HUES6 (cell line): Measurements from ENCODE around the gene TMEM74B.

Source experiments
- H3K27ac ChIP-seq: 2 replicates; pipeline ENCODE4 v1.7.0; 2013; ENCODE audit warnings: low read depth, mild to moderate bottlenecking, low read length, inconsistent platforms
- H3K27me3 ChIP-seq: 2 replicates; pipeline ENCODE4 v1.6.1; 2013; ENCODE audit warnings: low read length; ENCODE audit not compliant: control insufficient read depth, insufficient read depth
- H3K36me3 ChIP-seq: 2 replicates; pipeline ENCODE4 v1.6.1; 2013; ENCODE audit warnings: low read length; ENCODE audit not compliant: control insufficient read depth, insufficient read depth
- H3K4me1 ChIP-seq: 2 replicates; pipeline ENCODE4 v1.6.1; 2013; ENCODE audit warnings: low read length; ENCODE audit not compliant: control insufficient read depth, insufficient read depth
- H3K4me3 ChIP-seq: 2 replicates; pipeline ENCODE4 v1.5.1; 2013; ENCODE audit warnings: low read depth, low read length
- H3K9ac ChIP-seq: one replicate; pipeline ENCODE4 v1.6.1; 2013; ENCODE audit warnings: mild to moderate bottlenecking, low read length
- H3K9me3 ChIP-seq: 2 replicates; pipeline ENCODE4 v1.6.1; 2013; ENCODE audit warnings: low read depth, low read length; ENCODE audit not compliant: control insufficient read depth, insufficient read depth

TMEM74B gene

DNA sequence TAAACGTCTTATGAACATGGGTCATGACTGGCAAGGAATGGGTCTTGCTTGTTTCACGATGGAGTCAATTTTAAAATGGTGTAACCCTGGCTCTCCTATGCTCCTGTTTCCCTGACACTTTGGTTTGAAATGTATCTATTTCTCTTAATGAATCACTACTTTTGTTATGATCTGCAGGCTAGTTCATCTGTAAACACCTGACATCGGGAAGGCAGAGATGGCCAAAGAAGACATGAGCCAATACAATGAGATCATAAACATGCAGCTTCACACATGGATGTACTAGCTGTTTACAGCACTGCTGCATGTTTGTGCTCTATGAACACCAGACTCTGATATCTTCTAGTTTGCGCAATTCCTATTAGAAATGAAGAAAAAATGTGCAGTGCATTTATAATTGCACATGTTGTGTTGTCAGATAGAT lies 30.1 kb upstream of the TMEM74B start:
- H3K27me3 ChIP-seq = peaks cover 8% of the 10 kb centered on the region; the same call in 1 of the 2 replicates
- H3K9ac ChIP-seq = no peak overlapping the region
- no peak overlapping the region for H3K4me3 ChIP-seq
- no peak overlapping the region for H3K27ac ChIP-seq
- H3K9me3 ChIP-seq = 0 out of 2 replicates have a peak, but pooled peaks cover 4% of the 10 kb centered on the region
- H3K36me3 ChIP-seq = no peaks in the 10 kb centered on the region
- H3K4me1 ChIP-seq = peaks cover 19% of the 10 kb centered on the region

DNA sequence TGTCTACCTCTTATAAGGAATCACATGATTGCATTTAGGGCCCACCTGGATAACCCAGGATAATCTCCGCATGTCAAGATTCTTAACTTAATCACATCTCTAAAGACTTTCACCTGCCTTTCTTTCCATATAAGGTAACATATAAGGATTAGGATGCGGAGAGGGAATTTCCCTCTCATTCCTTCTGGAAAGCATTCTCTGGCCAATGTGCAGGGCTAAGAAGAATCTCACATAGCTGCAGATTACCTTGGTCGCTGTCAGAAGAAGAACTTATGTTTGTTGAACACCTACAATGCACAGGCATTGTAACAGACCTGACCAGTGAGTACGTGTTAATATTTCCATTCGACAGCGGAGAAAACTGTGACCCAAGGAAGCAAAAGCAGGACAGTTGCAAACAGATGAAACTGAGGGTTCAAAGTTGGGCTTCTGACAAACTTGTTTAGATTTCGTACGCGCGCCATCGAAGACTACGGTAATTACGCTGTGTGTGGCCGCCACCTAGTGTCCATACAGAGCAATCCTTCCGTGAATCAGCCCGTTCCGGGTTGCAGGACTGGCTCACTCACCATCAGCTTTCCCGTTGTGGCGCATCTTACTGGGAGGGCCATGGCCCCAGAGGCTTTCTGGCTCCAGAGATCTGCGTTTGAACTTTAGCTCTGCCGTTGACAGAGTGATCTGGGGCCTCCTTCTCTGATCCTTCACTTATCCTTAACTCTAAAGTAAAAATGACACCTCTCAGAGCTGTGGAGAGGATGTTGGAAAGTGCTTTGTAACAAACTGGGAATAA lies 28.0 kb upstream of the TMEM74B start:
- H3K9ac ChIP-seq = peak overlapping the region; percentile 14

DNA sequence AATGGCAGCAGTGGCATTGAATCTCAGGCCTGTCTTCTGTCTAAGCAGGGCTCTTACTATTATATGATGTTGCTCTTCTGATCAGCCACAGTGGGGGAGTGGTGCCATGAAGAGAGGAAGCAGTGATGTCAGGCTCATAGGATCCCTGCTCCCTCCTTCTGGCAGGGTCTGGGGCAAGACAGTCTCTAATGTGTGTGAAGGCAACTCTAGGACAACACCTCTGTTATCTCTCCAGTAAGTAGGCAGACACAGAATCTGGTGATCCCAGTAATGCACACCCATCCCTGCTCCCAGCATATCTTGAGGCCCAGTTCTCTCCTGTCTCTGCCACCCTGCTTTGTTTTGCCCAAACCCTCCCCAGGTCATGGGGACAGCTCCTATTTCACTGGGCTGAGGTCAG lies 27.2 kb upstream of the TMEM74B start:
- Histone ChIP-seq H3K36me3 (no peaks in the 10 kb centered on the region), H3K9ac (peak overlapping the region; percentile 14), H3K27ac (no peak overlapping the region), H3K27me3 (peaks cover 8% of the 10 kb centered on the region), H3K9me3 (0 out of 2 replicates have a peak, but pooled peaks cover 4% of the 10 kb centered on the region), H3K4me3 (no peak overlapping the region), H3K4me1 (peaks cover 19% of the 10 kb centered on the region)

More for the DNA sequence above, 28.0 kb upstream of the TMEM74B start:
- Histone ChIP-seq H3K4me1 (peaks cover 19% of the 10 kb centered on the region), H3K27me3 (peaks cover 8% of the 10 kb centered on the region), H3K27ac (no peak overlapping the region), H3K9me3 (0 out of 2 replicates have a peak, but pooled peaks cover 4% of the 10 kb centered on the region), H3K4me3 (no peak overlapping the region), H3K36me3 (no peaks in the 10 kb centered on the region)

DNA sequence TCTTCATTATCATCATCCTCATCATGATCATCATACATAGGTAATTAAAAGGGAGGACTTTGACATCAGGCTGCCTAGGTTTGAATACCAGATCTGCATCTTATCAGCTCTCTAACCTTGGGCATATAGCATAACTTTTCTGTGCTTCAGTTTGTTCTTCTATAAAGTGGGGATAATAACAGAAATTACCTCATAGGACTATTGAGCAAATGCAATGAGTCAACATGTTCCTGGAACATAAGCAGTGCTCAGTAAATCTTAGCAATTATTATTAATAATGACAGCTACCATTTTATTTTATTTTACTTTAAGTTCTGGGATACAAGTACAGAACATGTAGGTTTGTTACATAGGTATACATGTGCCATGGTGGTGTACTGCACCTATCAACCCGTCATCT lies 25.7 kb upstream of the TMEM74B start:
- Histone ChIP-seq H3K4me3 (no peak overlapping the region), H3K27ac (no peak overlapping the region)

DNA sequence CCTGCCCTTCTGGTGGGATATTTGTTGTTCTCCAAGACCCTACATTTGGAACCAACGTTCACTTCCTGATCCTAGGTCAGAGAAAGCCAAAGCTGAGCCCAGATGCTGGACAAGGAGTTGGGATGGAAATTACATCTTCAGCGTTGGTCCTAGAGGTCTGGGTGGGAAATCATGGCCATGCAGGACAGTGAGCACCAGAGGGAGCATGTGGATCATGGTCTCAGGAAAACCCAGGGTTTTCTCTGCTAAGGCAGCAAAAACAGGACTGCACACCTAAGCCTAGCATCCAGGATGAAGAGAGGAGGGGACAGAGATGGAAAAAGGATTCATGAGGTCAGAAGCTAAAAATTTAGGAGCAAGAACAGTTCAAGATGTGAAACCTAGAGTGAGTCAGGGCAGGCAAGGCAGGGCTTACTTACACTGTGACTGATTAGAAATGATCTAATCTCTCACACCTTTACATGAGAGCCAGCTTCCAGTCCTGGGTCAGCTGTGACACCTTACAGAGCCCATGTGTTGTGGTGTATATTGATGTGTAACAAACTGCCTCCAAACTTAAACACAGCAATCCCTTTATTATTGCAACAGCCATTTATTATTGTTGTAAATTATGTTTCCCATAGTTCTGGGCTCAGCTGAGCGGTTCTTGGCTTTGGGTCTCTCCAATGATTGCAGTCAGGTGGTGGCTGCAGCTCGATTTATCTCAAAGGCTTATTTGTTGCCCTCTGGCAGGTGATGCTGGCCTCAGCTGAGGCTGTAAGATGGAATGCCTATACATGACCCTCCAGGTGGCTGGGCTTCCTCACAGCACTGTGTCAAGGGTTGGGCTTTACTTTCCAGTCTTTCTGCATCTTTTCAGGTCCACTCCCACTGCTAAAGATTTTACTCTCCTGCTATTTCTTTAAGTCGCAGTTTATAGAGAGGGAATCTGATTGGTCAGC lies 24.9 kb upstream of the TMEM74B start:
- Histone ChIP-seq H3K36me3 (no peaks in the 10 kb centered on the region), H3K9ac (no peak overlapping the region), H3K4me3 (no peak overlapping the region), H3K9me3 (no peaks in the 10 kb centered on the region), H3K27me3 (peaks cover 8% of the 10 kb centered on the region), H3K27ac (no peak overlapping the region), H3K4me1 (peaks cover 8% of the 10 kb centered on the region)

More for the DNA sequence above, 25.7 kb upstream of the TMEM74B start:
- Histone ChIP-seq H3K4me1 (peaks cover 9% of the 10 kb centered on the region), H3K9me3 (no peaks in the 10 kb centered on the region), H3K27me3 (peaks cover 8% of the 10 kb centered on the region), H3K36me3 (no peaks in the 10 kb centered on the region), H3K9ac (no peak overlapping the region)

DNA sequence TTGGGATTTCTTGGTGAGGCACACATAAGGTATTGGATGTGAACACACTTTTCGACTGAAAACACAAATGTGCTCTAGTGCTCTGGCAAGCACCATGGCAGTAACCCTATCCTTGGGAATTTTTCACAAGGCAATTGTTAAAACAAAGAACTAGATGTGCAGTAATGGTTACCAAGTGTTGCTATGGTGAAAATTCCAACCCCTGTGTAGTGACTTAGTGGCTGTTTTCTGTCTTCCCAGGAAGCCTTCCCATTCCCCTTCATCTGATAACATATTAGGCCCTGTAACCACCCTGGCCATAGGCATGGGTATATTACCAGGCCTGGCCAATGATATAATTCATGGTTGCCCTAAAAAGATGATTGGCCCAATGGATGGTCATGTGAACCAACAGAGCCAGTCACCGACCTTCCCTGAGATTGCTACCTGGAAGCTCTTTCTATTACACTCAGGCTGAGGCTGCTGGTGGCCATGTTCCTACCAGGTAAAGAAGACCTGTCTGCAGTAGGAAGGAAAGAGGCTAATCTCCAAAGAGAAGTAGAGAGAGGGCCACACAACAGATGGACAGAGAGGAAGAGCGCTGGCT lies 22.6 kb upstream of the TMEM74B start:
- H3K27ac ChIP-seq = no peak overlapping the region
- no peak overlapping the region for H3K4me3 ChIP-seq
- H3K4me1 ChIP-seq = peaks cover 3% of the 10 kb centered on the region
- no peaks in the 10 kb centered on the region for H3K36me3 ChIP-seq
- peaks cover 3% of the 10 kb centered on the region for H3K27me3 ChIP-seq
- no peak overlapping the region for H3K9ac ChIP-seq
- H3K9me3 ChIP-seq = no peaks in the 10 kb centered on the region

DNA sequence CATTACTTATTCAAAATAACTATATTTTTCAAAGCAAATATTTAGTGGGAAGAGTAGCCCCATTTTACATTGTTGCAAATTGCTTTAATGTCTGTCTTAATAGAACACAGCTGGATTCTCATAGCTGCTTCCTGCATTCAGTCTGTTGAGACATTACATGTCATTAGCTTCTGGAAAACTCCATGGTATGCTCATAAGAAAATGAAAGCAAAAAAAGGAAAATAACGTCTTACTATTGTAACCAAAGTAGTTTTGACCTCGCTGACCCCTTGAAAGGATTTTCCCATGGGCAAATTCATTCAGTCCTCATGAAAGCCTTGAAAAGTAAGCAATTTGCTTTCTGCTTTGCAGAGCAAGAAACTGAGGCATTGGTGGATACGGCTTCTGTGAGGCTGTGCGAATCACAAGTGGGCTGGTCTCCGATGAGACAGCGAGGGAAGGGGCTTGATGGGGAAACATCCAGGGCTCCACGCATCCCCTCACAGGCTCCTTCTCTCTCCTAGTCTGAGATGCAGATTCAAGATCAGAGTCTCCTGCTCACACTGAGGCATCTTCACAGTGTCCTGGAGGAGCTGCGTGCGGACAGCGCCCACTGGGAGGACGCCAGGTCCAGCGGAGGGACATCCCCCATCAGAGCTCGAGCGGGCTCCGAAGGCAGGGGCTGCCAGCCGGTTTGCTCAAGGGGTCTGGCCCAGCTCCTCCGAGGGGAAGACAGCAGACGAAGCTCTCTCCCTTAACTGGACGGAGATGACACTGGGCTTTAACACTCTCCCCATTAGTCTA lies 21.8 kb upstream of the TMEM74B start:
- H3K27me3 ChIP-seq = no peaks in the 10 kb centered on the region; the same call in 1 of the 2 replicates
- no peaks in the 10 kb centered on the region for H3K9me3 ChIP-seq
- no peak overlapping the region for H3K27ac ChIP-seq
- no peak overlapping the region for H3K4me3 ChIP-seq
- no peak overlapping the region for H3K9ac ChIP-seq
- H3K4me1 ChIP-seq = no peaks in the 10 kb centered on the region
- no peaks in the 10 kb centered on the region for H3K36me3 ChIP-seq

DNA sequence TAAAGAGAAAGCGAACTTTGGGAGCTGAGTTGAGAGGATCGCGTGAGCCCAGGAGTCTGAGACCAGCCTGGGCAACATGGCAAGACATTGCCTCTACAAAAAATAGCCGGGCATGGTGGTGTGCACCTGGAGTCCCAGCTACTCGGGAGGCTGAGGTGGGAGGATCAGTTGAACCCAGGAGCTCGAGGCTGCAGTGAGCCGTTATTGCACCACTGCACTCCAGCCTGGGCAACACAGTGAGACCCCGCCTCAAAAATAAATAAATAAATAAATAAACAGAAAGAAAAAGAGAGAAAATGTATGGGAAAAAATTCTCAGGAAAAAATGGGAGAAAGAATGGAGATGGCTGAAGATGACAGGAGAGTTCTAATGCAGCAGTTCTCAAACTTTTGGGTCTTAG lies 21.0 kb upstream of the TMEM74B start:
- H3K9ac ChIP-seq = no peak overlapping the region
- no peaks in the 10 kb centered on the region; the same call in 1 of the 2 replicates for H3K27me3 ChIP-seq
- no peaks in the 10 kb centered on the region for H3K36me3 ChIP-seq
- H3K27ac ChIP-seq = no peak overlapping the region
- H3K4me3 ChIP-seq = no peak overlapping the region
- H3K4me1 ChIP-seq = no peaks in the 10 kb centered on the region
- H3K9me3 ChIP-seq = no peaks in the 10 kb centered on the region

DNA sequence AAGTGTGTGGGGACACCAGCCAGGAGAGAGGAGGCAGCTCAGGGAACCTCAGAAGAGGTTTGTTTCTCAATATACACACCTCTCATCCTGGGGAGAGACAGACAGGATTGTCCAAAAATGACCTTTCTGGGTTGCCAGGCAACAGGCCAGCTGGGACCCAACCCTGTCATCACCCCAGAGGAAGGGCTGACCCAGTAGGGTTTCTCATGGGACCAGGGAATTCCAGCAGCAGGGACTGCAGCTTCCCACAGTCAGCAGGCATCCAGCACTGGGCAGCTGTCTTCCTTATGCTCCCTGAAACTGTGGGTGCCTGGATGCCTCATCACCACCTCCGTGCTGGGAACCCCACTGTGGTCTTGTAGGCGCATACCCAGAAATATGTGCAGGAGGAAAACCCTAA lies 19.8 kb upstream of the TMEM74B start:
- Histone ChIP-seq H3K4me1 (no peaks in the 10 kb centered on the region), H3K27me3 (no peaks in the 10 kb centered on the region; the same call in 1 of the 2 replicates)

DNA sequence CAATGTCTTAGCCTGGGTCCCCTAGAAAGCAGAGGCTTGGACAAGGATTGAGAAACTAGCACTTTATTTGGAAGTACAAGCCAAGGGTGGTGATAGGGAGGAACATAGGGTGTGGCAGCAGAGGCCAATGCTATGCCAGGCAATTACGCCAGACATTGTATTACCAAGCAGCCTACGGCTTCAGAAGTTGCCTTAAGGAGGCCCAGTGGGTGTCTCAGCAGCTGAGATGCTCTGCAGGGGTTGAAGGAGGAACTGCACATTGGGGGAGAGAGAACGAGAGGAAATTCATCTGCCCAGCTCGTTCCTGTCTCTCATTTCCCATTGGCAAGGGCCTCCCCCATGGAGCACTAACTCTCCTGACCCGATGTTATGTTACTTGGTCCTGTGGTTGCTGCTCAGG lies 19.3 kb upstream of the TMEM74B start:
- Histone ChIP-seq H3K27me3 (no peaks in the 10 kb centered on the region; the same call in 1 of the 2 replicates), H3K36me3 (no peaks in the 10 kb centered on the region)

More for the DNA sequence above, 19.8 kb upstream of the TMEM74B start:
- Histone ChIP-seq H3K4me3 (no peak overlapping the region), H3K9ac (no peak overlapping the region), H3K9me3 (no peaks in the 10 kb centered on the region), H3K36me3 (no peaks in the 10 kb centered on the region), H3K27ac (no peak overlapping the region)

More for the DNA sequence above, 19.3 kb upstream of the TMEM74B start:
- H3K9ac ChIP-seq = no peak overlapping the region
- H3K4me3 ChIP-seq = no peak overlapping the region
- no peak overlapping the region for H3K27ac ChIP-seq
- no peaks in the 10 kb centered on the region for H3K4me1 ChIP-seq
- no peaks in the 10 kb centered on the region for H3K9me3 ChIP-seq
